Activated CD8-positive, alpha-beta T cell treated with anti-CD3 and anti-CD28 coated beads for 36 hours (primary cell): Measurements from ENCODE around the gene TRPV5. TPM values are rescaled to one million over a fixed set of nuclear protein-coding genes. Genes with fewer than 3 reads are reported as not detected.

Experiments used
- ATAC-seq: fragments of 200-7000 bp; cut with Tn5 transposase; one replicate; pipeline ENCODE4 v1.10.0; 2021; ENCODE audit warnings: mild to moderate bottlenecking, moderate library complexity
- CTCF ChIA-PET: fragments of 350-600 bp; sonication (Branson Sonifier 250); formaldehyde crosslinking; loops from one replicate; lab custom pipeline; 2021; ENCODE audit warnings: antibody characterized with exemption; lab: Charles Lee
- POLR2A ChIA-PET: fragments of 350-600 bp; sonication (Branson Sonifier 250); formaldehyde crosslinking; loops from one replicate; lab custom pipeline; 2021; ENCODE audit warnings: antibody characterized with exemption; lab: Charles Lee
- DNase-seq: peaks from one replicate; pipeline ENCODE4 v3.0.0-alpha.2; 2020
- H3K27ac Mint-ChIP-seq: one replicate; pipeline ENCODE4 v1.8.0; 2021; ENCODE audit warnings: mild to moderate bottlenecking, mixed read lengths
- H3K27me3 Mint-ChIP-seq: one replicate; pipeline ENCODE4 v1.8.0; 2021; ENCODE audit warnings: mixed read lengths
- H3K36me3 Mint-ChIP-seq: one replicate; pipeline ENCODE4 v1.8.0; 2021; ENCODE audit warnings: low read depth, mixed read lengths
- H3K4me1 Mint-ChIP-seq: one replicate; pipeline ENCODE4 v1.8.0; 2021; ENCODE audit warnings: low read depth, mixed read lengths
- H3K4me3 Mint-ChIP-seq: one replicate; pipeline ENCODE4 v1.8.0; 2021; ENCODE audit warnings: mild to moderate bottlenecking, moderate library complexity, mixed read lengths
- H3K9me3 Mint-ChIP-seq: one replicate; pipeline ENCODE4 v1.8.0; 2021; ENCODE audit warnings: mixed read lengths
- CTCF ChIP-seq: fragments of 200-600 bp; IDR thresholded peaks from one replicate; pipeline ENCODE4 v1.8.0; 2022; ENCODE audit warnings: antibody characterized with exemption, mild to moderate bottlenecking
- intact Hi-C: fragments of 100-400 bp; cut with micrococcal nuclease; formaldehyde crosslinking; loops from one replicate; pipeline ENCODE4 v1.10.0; 2022
- total RNA-seq, 2 experiments: library from RNA; stranded (reverse); gene quantifications; one replicate each; pipeline ENCODE4 v1.2.3, GENCODE V29; 2021

Gene TRPV5
- total RNA-seq, 2 experiments from 2014 or later, result not detected

- Mint-ChIP-seq H3K4me3 (no peak overlapping the region), H3K4me1 (no peaks in the 10 kb centered on the region), H3K36me3 (no peaks in the 10 kb centered on the region), H3K27me3 (peaks cover 13% of the 10 kb centered on the region), H3K9me3 (no peaks in the 10 kb centered on the region), H3K27ac (no peak overlapping the region)
- no peak for TF ChIP-seq CTCF
- POLR2A ChIA-PET, result no interaction called here
- DNase-seq (no peak), ATAC-seq (no peak)
- CTCF ChIA-PET, result interaction anchor here (0.5 to 2.7 kb wide), 3 partner anchors 23 to 251 kb away, joined by 4 to 8 read pairs (median 7); no protein-coding TSS in a partner anchor
- intact Hi-C loops, result no loop called here
These were observed 31.1 kb upstream of the TRPV5 start for GRCh38 chr7:142964502-142965246.

- CTCF ChIA-PET, result interaction anchor here (0.5 to 2.7 kb wide), 3 partner anchors 24 to 251 kb away, joined by 4 to 8 read pairs (median 7); no protein-coding TSS in a partner anchor
- H3K4me3 Mint-ChIP-seq, result no peak overlapping the region
- no peak overlapping the region for H3K27ac Mint-ChIP-seq
- no peaks in the 10 kb centered on the region for H3K9me3 Mint-ChIP-seq
- DNase-seq, result no peak
- ATAC-seq, result no peak
- intact Hi-C loops, result no loop called here
- TF ChIP-seq CTCF, result no peak
- no peaks in the 10 kb centered on the region for H3K4me1 Mint-ChIP-seq
- no peaks in the 10 kb centered on the region for H3K36me3 Mint-ChIP-seq
- POLR2A ChIA-PET, result no interaction called here
- peaks cover 12% of the 10 kb centered on the region for H3K27me3 Mint-ChIP-seq
These were observed 30.4 kb upstream of the TRPV5 start for GRCh38 chr7:142963993-142964392.

GRCh38 chr7:142962991-142963390 lies 29.4 kb upstream of the TRPV5 start:
- Mint-ChIP-seq H3K9me3 (no peaks in the 10 kb centered on the region), H3K4me3 (no peak overlapping the region), H3K27ac (no peak overlapping the region), H3K4me1 (no peaks in the 10 kb centered on the region), H3K36me3 (no peaks in the 10 kb centered on the region), H3K27me3 (peaks cover 7% of the 10 kb centered on the region)
- ChIA-PET CTCF (interaction anchor here (3.2 kb wide), 1 partner anchor 82 kb away, joined by 13 read pairs; no protein-coding TSS in a partner anchor), POLR2A (no interaction called here)
- DNase-seq, result no peak
- no peak for TF ChIP-seq CTCF
- no peak for ATAC-seq
- intact Hi-C loops, result no loop called here

GRCh38 chr7:142961973-142962926 lies 28.7 kb upstream of the TRPV5 start, which contains the start of gene KEL:
TSS of gene KEL (minus strand) at chr7:142962363. CDS start at chr7:142962206, 157 bp downstream.
- DNase-seq, result no peak
- no peak within 1 kb of the TSS for H3K27ac Mint-ChIP-seq
- ATAC-seq, result no peak
- intact Hi-C loops, result no loop called here
- no peaks in the 10 kb centered on the region for H3K36me3 Mint-ChIP-seq
- TF ChIP-seq CTCF, result no peak
- no peaks in the 10 kb centered on the region for H3K4me1 Mint-ChIP-seq
- ChIA-PET CTCF (interaction anchor here (1.9 to 3.2 kb wide), 2 partner anchors 10 to 81 kb away, joined by 7 to 13 read pairs; no protein-coding TSS in a partner anchor), POLR2A (no interaction called here)
- H3K9me3 Mint-ChIP-seq, result no peaks in the 10 kb centered on the region
- peaks cover 7% of the 10 kb centered on the region for H3K27me3 Mint-ChIP-seq
- no peak within 1 kb of the TSS for H3K4me3 Mint-ChIP-seq
